22Rv1 (cell line): ENCODE results near the gene CALML4.

Experiments
- H3K27ac ChIP-seq: fragments of 450-650 bp; 2 replicates; pipeline ENCODE4 v1.5.1; 2017
- ZFX ChIP-seq: fragments of 450-650 bp; IDR thresholded peaks from 2 replicates; pipeline ENCODE4 v1.6.1; 2017; ENCODE audit warnings: antibody characterized with exemption, borderline replicate concordance
- TF ChIP-seq, protein P1 (sequence below): fragments of 450-650 bp; IDR thresholded peaks from 2 replicates; pipeline ENCODE4 v1.5.1; 2017; ENCODE audit warnings: mild to moderate bottlenecking

The CALML4 gene

DNA sequence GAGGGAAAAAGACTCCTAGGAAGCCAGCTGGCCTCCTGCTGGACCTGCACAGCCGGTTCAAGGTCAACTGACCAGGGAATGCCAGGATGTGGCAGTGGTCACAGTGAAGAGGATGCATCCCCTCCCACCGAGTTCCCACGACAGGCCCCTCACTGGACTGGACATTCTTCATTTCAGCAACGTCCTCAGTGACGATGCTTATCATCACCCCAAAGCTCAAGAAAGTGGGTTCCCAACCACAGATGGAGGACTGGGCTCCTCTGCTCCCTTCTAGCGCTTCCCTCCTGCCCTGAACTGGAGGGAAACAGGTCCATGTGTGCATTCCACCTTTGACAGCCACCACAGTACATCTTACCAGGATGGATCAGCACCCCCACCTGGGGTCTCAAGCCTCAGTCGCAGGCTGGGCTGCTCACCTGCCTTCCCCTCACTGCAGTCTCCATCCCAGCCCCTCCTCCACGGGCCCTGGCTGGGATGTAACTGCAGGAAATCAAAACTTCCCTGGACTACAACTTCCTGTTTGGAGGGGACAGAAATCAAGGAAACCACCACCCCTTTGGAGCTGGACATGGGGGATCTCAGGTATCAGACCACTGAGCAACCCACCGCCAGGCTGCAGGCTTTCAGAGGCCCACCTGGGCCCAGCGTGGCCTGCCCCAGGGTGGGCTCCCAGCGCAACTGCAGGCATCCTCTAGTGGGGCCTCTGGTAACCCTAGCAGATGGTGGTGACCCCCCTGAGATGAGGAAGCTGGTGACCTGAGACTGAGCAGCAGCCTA lies 7.3 kb downstream of the CALML4 start:
- no peak overlapping the region; the same call in 1 of the 2 replicates for H3K27ac ChIP-seq
- TF ChIP-seq, protein P1, sequence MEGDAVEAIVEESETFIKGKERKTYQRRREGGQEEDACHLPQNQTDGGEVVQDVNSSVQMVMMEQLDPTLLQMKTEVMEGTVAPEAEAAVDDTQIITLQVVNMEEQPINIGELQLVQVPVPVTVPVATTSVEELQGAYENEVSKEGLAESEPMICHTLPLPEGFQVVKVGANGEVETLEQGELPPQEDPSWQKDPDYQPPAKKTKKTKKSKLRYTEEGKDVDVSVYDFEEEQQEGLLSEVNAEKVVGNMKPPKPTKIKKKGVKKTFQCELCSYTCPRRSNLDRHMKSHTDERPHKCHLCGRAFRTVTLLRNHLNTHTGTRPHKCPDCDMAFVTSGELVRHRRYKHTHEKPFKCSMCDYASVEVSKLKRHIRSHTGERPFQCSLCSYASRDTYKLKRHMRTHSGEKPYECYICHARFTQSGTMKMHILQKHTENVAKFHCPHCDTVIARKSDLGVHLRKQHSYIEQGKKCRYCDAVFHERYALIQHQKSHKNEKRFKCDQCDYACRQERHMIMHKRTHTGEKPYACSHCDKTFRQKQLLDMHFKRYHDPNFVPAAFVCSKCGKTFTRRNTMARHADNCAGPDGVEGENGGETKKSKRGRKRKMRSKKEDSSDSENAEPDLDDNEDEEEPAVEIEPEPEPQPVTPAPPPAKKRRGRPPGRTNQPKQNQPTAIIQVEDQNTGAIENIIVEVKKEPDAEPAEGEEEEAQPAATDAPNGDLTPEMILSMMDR = no peak
- no peak for TF ChIP-seq ZFX

DNA sequence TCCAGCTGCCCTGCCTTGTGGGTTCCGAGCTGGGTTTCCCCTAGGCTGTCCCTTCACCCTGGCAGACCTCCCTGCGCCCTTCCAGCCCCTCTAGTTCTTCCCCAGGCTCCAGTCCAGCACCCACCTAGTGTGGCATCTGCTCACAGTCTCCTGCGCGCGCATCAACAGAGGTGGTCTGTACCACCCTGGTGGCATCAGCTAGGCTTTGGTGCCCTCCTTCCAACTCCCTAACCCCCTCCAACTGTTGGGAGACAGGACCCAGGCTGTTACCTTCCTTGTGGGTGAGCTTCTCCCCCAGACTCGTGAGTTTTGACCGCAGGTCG lies 8.0 kb downstream of the CALML4 start:
- no peak overlapping the region for H3K27ac ChIP-seq

DNA sequence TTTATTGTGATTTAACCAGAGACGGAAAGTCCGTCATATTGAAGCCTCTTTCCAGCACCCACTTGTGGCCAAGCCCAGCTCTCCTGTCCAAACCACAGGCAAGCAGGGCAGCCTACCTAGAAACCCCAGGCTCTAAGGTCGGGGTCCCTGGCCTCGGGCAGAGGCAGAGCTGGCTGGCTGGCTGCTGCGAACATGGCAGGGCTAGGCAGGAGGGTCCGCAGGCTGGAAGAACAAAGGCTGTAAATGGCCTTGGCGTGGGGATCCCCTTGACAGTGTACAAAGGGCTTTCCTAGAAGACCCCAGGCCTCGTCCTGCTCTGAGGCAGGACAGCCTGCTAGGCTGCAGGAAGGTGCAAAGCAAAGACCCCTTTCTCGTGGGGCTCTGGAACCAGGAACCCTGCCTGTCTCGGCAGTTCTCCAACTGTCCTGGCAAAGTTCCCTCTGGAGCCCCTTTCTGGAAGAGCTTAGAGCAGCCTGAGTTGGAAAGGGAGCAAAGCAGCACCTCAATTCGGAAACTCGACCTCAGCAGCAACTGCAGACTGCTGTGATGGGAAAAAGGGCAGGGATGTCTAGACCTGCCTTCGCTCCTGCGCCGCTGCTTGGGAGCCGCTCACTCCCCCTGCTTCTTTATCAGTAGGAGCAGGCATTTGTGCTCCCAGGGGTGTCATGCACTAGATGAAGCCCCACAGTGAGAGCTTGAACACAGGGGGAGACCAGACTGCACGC lies 8.5 kb downstream of the CALML4 start:
- TF ChIP-seq ZFX = no peak
- TF ChIP-seq, protein P1 = no peak
- no peak overlapping the region for H3K27ac ChIP-seq

More for the DNA sequence above, 8.0 kb downstream of the CALML4 start:
- no peak for TF ChIP-seq ZFX
- TF ChIP-seq, protein P1 = no peak

DNA sequence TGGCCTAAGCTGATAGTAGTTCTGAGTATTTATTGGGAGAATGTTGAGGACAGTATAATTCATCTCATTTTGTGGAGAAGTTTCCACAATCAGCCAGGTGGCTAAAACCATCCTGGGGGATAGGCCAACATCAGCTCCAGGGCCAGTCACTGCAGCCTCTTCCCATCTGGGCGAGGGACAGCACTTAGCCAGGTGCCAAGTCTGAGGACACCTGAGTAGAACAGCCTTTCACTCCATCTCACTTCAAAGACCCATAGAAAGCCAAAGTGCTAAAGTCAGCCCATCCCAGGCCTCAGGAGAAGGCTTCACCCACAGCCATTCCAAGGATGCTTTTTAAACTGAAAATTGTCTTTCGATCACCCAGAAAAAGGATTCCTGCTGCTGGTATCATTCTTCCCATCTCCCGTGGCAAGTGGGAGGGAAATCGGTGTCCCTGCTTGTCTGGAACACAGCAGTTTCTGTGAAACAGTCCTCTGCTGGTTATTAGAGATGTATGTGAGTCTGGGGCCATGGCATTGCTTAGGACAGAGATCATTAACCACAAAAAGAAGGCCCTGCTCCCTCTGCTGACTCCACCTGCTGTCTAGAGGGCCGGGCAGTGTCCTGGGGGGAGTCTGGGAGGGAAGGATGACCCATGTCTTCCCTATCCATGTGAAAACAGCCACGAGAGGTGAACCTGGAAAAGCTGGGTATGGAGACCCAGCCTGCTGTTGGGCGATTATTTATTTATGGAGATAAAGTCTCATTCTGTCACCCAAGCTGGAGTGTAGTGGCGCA lies 9.6 kb downstream of the CALML4 start:
- TF ChIP-seq, protein P1 = peak; percentile 18; the same call in 1 of the 2 replicates
- no peak for TF ChIP-seq ZFX
- H3K27ac ChIP-seq = 0 out of 2 replicates have a peak overlapping the region, but pooled peaks have one; percentile 5

- no peak for TF ChIP-seq ZFX
- H3K27ac ChIP-seq = no peak overlapping the region
Measured at GRCh38 chr15:68192804-68193486, 12.2 kb downstream of the CALML4 start.

DNA sequence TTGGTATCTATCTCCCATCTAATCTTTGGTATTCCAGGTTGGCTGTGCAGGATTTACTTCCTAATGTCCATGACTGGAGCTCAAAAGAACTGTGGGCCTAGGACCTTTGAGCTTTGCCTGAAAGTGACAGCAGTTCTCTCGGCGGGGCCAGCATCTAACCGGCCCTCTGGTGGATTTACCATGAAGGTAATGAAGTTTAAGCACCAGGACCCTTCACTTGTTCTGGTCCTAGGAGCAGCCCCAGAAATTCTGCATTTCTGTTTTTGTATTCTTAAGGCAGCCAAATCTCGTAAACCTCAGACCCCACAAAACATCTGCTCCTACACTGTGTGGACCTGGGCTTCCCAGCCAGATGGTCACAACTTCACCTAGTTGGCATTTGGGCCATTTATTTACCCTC lies 13.0 kb downstream of the CALML4 start:
- H3K27ac ChIP-seq = no peak overlapping the region; the same call in 1 of the 2 replicates
- TF ChIP-seq, protein P1 = no peak
- TF ChIP-seq ZFX = no peak

DNA sequence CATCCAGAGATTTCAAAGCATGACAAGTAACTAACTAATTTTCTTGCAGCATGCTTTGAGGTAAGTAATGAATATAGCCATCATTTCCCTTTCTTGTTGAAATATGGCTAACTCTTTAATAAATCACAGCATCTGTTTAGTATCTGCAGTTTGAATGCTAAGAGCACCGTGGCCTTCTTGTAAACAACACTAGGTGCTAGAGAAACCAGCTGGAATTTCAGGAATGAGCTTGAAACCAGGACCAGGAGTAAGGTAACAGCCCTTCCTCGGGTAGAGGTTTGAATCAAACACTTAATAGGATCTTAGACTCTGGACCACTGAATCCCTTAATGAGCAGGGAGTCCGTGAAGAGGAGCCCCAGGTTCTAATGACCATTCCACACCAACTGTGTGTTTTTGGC lies 13.6 kb downstream of the CALML4 start:
- H3K27ac ChIP-seq = no peak overlapping the region; the same call in 1 of the 2 replicates

More for the DNA sequence above, 13.6 kb downstream of the CALML4 start:
- TF ChIP-seq, protein P1 = no peak
- TF ChIP-seq ZFX = no peak
